ENCODE data around the gene TARP.

TARP gene

DNA sequence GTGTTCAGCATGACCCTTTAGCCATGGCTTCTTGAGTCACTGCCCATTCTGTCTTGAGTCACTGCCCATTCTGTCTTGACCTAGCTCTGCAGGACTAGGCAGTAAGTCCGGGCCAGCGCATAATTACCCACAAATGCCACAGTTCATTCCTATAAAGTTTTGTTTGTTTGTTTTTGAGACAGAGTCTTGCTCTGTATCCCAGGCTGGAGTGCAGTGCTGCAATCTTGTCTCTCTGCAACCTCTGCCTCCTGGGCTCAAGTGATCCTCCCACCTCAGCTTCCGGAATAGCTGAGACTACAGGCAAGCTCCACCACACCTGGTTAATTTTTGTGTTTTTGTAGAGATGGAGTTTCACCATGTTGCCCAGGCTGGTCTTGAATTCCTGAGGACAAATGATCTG is 32.7 kb upstream of the TARP start:
- H3K9me2 ChIP-seq (ENCODE audit: insufficient read depth, low read length), result no peaks in the 10 kb centered on the region
- no peaks in the 10 kb centered on the region for H4K20me1 ChIP-seq (ENCODE audit: insufficient read depth)
- no peak overlapping the region for H3K9ac ChIP-seq (ENCODE audit: low read length)
- no peaks in the 10 kb centered on the region for H3F3A ChIP-seq (ENCODE audit: insufficient read depth, low read length, poor library complexity, severe bottlenecking)
- no peaks in the 10 kb centered on the region for H3K9me3 ChIP-seq (ENCODE audit: low read length)
- no peak overlapping the region for H2AFZ ChIP-seq (ENCODE audit: low read depth, low read length)
- no peak overlapping the region for H3K4me2 ChIP-seq (ENCODE audit: low read length)
- H3K79me2 ChIP-seq (replicated peaks; ENCODE audit: insufficient read depth, low read length), result no peaks in the 10 kb centered on the region
- H3K4me3 ChIP-seq (ENCODE audit: low read length), result no peak overlapping the region
- no peaks in the 10 kb centered on the region for H3K27me3 ChIP-seq (ENCODE audit: insufficient read depth, low read depth, low read length)
- no peak for TF ChIP-seq TAF1 (IDR thresholded peaks at IDR 0.05; ENCODE audit: low read depth)
- no peak for TF ChIP-seq RAD21 (conservative IDR thresholded peaks at IDR 0.05)
- TF ChIP-seq, protein P1, sequence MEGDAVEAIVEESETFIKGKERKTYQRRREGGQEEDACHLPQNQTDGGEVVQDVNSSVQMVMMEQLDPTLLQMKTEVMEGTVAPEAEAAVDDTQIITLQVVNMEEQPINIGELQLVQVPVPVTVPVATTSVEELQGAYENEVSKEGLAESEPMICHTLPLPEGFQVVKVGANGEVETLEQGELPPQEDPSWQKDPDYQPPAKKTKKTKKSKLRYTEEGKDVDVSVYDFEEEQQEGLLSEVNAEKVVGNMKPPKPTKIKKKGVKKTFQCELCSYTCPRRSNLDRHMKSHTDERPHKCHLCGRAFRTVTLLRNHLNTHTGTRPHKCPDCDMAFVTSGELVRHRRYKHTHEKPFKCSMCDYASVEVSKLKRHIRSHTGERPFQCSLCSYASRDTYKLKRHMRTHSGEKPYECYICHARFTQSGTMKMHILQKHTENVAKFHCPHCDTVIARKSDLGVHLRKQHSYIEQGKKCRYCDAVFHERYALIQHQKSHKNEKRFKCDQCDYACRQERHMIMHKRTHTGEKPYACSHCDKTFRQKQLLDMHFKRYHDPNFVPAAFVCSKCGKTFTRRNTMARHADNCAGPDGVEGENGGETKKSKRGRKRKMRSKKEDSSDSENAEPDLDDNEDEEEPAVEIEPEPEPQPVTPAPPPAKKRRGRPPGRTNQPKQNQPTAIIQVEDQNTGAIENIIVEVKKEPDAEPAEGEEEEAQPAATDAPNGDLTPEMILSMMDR (IDR thresholded peaks at IDR 0.05; ENCODE audit: poor library complexity, severe bottlenecking), result no peak
- TF ChIP-seq EZH2 (IDR thresholded peaks at IDR 0.05; ENCODE audit: borderline replicate concordance, insufficient read depth, low read length, poor library complexity, severe bottlenecking), result no peak
- no peak for TF ChIP-seq MXI1 (conservative IDR thresholded peaks at IDR 0.05; ENCODE audit: poor library complexity, severe bottlenecking)
- no peak for TF ChIP-seq SMC3 (conservative IDR thresholded peaks at IDR 0.05; ENCODE audit: poor library complexity)
- no peak for TF ChIP-seq EP300 (conservative IDR thresholded peaks at IDR 0.05; ENCODE audit: poor library complexity, severe bottlenecking)
- no peak for TF ChIP-seq POLR2AphosphoS5 (IDR thresholded peaks at IDR 0.05)
- no peak for TF ChIP-seq REST (IDR thresholded peaks at IDR 0.05; ENCODE audit: borderline replicate concordance)
- no peaks in the 10 kb centered on the region for H3K36me3 ChIP-seq (ENCODE audit: insufficient read depth, low read length)
- H3K27ac ChIP-seq (ENCODE audit: low read length), result no peak overlapping the region

GRCh38 chr7:38303866-38304265 is 30.4 kb upstream of the TARP start:
- Histone ChIP-seq H3K27ac (ENCODE audit: low read length) (no peak overlapping the region), H3K9ac (ENCODE audit: low read length) (no peak overlapping the region), H2AFZ (ENCODE audit: low read depth, low read length) (no peak overlapping the region), H3K79me2 (replicated peaks; ENCODE audit: insufficient read depth, low read length) (no peaks in the 10 kb centered on the region), H3K4me2 (ENCODE audit: low read length) (no peak overlapping the region), H3K36me3 (ENCODE audit: insufficient read depth, low read length) (no peaks in the 10 kb centered on the region), H4K20me1 (ENCODE audit: insufficient read depth) (no peaks in the 10 kb centered on the region), H3K9me2 (ENCODE audit: insufficient read depth, low read length) (no peaks in the 10 kb centered on the region), H3K27me3 (ENCODE audit: insufficient read depth, low read depth, low read length) (no peaks in the 10 kb centered on the region), H3F3A (ENCODE audit: insufficient read depth, low read length, poor library complexity, severe bottlenecking) (no peaks in the 10 kb centered on the region), H3K4me3 (ENCODE audit: low read length) (no peak overlapping the region), H3K9me3 (ENCODE audit: low read length) (no peaks in the 10 kb centered on the region)
- TF ChIP-seq REST (IDR thresholded peaks at IDR 0.05; ENCODE audit: borderline replicate concordance) (no peak), RAD21 (conservative IDR thresholded peaks at IDR 0.05) (no peak), MXI1 (conservative IDR thresholded peaks at IDR 0.05; ENCODE audit: poor library complexity, severe bottlenecking) (no peak), POLR2AphosphoS5 (IDR thresholded peaks at IDR 0.05) (no peak), TAF1 (IDR thresholded peaks at IDR 0.05; ENCODE audit: low read depth) (no peak), EP300 (conservative IDR thresholded peaks at IDR 0.05; ENCODE audit: poor library complexity, severe bottlenecking) (no peak), SMC3 (conservative IDR thresholded peaks at IDR 0.05; ENCODE audit: poor library complexity) (no peak)
- TF ChIP-seq, protein P1 (IDR thresholded peaks at IDR 0.05; ENCODE audit: poor library complexity, severe bottlenecking), result no peak

Data from neural cell (in vitro differentiated cells).